ENCODE measurements around the gene CD63. TPM values are rescaled to one million over a fixed set of nuclear protein-coding genes. Genes with fewer than 3 reads are reported as not detected.

The CD63 gene
- total and polyA plus RNA-seq, 2 of the 13 experiments (the other 11 are each of a cell fraction or from before 2014, with no cell fraction given): 234 to 277 TPM

DNA sequence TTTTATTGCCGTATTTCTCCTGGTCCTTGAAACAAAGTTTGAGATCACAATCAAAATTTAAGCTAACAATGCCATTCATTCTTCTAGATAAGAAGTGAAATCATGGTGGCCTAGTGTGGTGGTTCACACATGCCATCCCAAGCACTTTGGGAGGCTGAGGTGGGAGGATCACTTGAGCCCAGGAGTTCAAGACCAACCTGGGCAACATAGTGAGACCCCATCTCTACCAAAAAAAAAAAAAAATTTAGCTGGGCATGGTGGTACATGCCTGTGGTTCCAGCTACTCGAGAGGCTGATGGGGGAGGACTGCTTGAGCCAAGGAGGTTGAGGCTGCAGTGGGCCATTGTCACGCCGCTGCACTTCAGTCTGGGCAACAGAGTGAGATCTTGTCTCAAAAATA, 38.3 kb upstream of the CD63 start:
- Histone ChIP-seq H3K27ac (ENCODE audit: extremely low read length, insufficient read depth, low read length) (no peak overlapping the region), H3K4me2 (ENCODE audit: low read depth, low read length) (no peak overlapping the region), H4K20me1 (ENCODE audit: insufficient read depth, low read length) (no peaks in the 10 kb centered on the region), H3K4me3 (replicated peaks in 1 of 3; ENCODE audit: insufficient read depth in 1 of 3, low read depth in 2 of 3, low read length in 3 of 3) (no peak overlapping the region), H3K9me3 (ENCODE audit: low read length) (no peaks in the 10 kb centered on the region), H3K79me2 (ENCODE audit: insufficient read depth, low read length) (no peaks in the 10 kb centered on the region), H3K4me1 (ENCODE audit: insufficient read depth, low read length) (no peaks in the 10 kb centered on the region), H2AFZ (ENCODE audit: low read length) (no peak overlapping the region), H3K36me3 (replicated peaks in 1 of 2; ENCODE audit: control insufficient read depth in 1 of 2, insufficient read depth in 2 of 2, low read length in 2 of 2) (peaks cover 12 to 63% of the 10 kb centered on the region in 2 experiments), H3K9ac (ENCODE audit: insufficient read depth, low read depth, low read length) (no peak overlapping the region), H3K27me3 (ENCODE audit: control insufficient read depth in 1 of 2, insufficient read depth in 2 of 2, low read length in 2 of 2) (no peaks in the 10 kb centered on the region)
- no peak for DNase-seq (ENCODE audit: low spot score)
- TF ChIP-seq AFF4 (CRISPR knock-in tag; IDR thresholded peaks at IDR 0.05) (no peak), PHF21A (CRISPR knock-in tag; IDR thresholded peaks at IDR 0.05) (no peak), ZNF292 (CRISPR knock-in tag; IDR thresholded peaks at IDR 0.05; ENCODE audit: borderline replicate concordance, low read depth) (no peak), ZNF703 (CRISPR knock-in tag; IDR thresholded peaks at IDR 0.05; ENCODE audit: borderline replicate concordance) (no peak), AHR (CRISPR knock-in tag; IDR thresholded peaks at IDR 0.05) (no peak)
- TF ChIP-seq, protein P1, sequence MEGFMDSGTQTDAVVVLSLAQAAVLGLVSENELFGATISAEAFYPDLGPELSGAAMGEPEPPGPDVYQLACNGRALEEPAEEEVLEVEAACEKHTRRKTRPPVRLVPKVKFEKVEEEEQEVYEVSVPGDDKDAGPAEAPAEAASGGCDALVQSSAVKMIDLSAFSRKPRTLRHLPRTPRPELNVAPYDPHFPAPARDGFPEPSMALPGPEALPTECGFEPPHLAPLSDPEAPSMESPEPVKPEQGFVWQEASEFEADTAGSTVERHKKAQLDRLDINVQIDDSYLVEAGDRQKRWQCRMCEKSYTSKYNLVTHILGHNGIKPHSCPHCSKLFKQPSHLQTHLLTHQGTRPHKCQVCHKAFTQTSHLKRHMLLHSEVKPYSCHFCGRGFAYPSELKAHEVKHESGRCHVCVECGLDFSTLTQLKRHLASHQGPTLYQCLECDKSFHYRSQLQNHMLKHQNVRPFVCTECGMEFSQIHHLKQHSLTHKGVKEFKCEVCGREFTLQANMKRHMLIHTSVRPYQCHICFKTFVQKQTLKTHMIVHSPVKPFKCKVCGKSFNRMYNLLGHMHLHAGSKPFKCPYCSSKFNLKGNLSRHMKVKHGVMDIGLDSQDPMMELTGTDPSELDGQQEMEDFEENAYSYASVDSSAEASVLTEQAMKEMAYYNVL (CRISPR knock-in tag; IDR thresholded peaks at IDR 0.05; ENCODE audit: borderline replicate concordance): no peak
- 96% methylated on average over 4 of the region's 4 CpGs for WGBS (ENCODE audit: low lambda C conversion rate)
- in situ Hi-C loops (cut with HindIII; ENCODE audit: extremely low pct_ligation_motif_present, low pct_unique_long_range_greater_than_20kb) (no loop called here), intact Hi-C loops (cut with micrococcal nuclease; ENCODE audit: unreplicated experiment) (no loop called here)
- BruUV-seq (replicated peaks): no TSS peak
- no peak for FAIRE-seq
- ATAC-seq: no peak
- ChIA-PET POLR2A (no interaction called here), CTCF (ENCODE audit: low intra/inter-chr PET ratio, low total read pairs) (no interaction called here)

Measured in HepG2 (cell line).